ENCODE measurements around the gene RTBDN.

RTBDN gene

GRCh38 chr19:12834566-12834943 is at the start of gene RTBDN:
RTBDN (minus strand) TSS chr19:12834579; CDS start chr19:12829979, 4,600 bp downstream.
- TF ChIP-seq CTCF (IDR thresholded peaks at IDR 0.05; ENCODE audit: control insufficient read depth, insufficient read depth, low read depth, low read length, missing control alignments), result no peak
- no peak for DNase-seq (ENCODE audit: low read depth)
- peak within 1 kb of the TSS; percentile 34 for H3K4me3 ChIP-seq (ENCODE audit: control insufficient read depth, low read depth, low read length)

GRCh38 chr19:12882589-12882988 is 48.2 kb upstream of the RTBDN start:
- no peak for TF ChIP-seq CTCF (IDR thresholded peaks at IDR 0.05; ENCODE audit: control insufficient read depth, insufficient read depth, low read depth, low read length, missing control alignments)
- H3K4me3 ChIP-seq (ENCODE audit: control insufficient read depth, low read depth, low read length), result no peak overlapping the region
- DNase-seq (ENCODE audit: low read depth), result no peak

- peak; percentile 61 for DNase-seq (ENCODE audit: low read depth)
- no peak for TF ChIP-seq CTCF (IDR thresholded peaks at IDR 0.05; ENCODE audit: control insufficient read depth, insufficient read depth, low read depth, low read length, missing control alignments)
- peak within 1 kb of the TSS; percentile 94 for H3K4me3 ChIP-seq (ENCODE audit: control insufficient read depth, low read depth, low read length)
These were observed 46.9 kb upstream of the RTBDN start, which contains the start of gene DNASE2 for GRCh38 chr19:12881172-12881808. DNASE2 (minus strand) TSS chr19:12881449; CDS start chr19:12881375, 74 bp downstream.

DNA sequence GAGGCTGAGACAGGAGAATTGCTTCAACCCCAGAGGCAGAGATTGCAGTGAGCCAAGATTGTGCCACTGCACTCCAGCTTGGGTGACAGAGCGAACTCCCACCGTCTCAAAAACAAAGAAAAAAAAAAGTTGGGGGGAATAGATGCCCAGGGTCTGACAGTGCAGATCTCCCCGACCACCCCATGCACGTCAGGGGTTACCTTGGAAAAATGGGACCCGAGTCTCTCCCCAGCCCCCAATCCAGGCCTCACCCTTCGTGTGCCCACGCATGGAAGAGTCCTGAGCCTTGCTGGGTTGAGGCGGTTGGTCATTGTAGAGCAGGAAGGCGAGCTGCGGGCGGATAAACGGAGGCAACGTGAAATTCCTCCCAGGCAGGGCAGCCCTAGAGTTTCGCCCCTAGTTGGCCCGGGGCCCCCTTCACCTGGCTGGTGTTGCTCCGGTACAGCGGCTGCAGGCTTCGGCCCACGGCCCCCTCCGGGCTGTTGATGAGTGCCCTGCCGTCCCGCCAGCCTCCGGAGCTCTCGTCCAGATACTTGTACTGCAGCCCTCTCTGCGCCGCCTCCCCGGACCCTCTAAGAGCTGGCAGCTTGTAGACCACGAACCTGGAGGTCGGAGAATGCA is 46.3 kb upstream of the RTBDN start:
- TF ChIP-seq CTCF (IDR thresholded peaks at IDR 0.05; ENCODE audit: control insufficient read depth, insufficient read depth, low read depth, low read length, missing control alignments), result no peak
- peak overlapping the region; percentile 94 for H3K4me3 ChIP-seq (ENCODE audit: control insufficient read depth, low read depth, low read length)
- DNase-seq (ENCODE audit: low read depth), result no peak

DNA sequence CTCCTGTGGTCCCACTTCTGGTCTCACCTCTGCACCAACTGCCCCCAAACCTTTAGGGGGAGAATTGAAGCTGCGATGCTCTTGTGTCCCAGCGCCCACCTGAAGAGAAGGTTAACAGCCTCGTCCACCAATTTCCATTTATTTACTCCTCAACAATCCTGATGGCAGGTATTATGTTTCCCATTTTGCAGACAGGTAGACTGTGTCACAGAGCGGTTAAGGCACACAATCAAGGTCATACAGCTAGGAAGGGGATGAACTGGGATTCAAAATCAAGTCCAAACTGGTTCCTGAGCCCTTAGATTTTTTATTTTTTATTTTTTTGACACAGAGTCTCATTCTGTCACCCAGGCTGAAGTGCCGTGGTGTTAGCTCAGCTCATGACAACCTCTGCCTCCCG is 40.7 kb upstream of the RTBDN start:
- DNase-seq (ENCODE audit: low read depth), result no peak
- no peak for TF ChIP-seq CTCF (IDR thresholded peaks at IDR 0.05; ENCODE audit: control insufficient read depth, insufficient read depth, low read depth, low read length, missing control alignments)

DNA sequence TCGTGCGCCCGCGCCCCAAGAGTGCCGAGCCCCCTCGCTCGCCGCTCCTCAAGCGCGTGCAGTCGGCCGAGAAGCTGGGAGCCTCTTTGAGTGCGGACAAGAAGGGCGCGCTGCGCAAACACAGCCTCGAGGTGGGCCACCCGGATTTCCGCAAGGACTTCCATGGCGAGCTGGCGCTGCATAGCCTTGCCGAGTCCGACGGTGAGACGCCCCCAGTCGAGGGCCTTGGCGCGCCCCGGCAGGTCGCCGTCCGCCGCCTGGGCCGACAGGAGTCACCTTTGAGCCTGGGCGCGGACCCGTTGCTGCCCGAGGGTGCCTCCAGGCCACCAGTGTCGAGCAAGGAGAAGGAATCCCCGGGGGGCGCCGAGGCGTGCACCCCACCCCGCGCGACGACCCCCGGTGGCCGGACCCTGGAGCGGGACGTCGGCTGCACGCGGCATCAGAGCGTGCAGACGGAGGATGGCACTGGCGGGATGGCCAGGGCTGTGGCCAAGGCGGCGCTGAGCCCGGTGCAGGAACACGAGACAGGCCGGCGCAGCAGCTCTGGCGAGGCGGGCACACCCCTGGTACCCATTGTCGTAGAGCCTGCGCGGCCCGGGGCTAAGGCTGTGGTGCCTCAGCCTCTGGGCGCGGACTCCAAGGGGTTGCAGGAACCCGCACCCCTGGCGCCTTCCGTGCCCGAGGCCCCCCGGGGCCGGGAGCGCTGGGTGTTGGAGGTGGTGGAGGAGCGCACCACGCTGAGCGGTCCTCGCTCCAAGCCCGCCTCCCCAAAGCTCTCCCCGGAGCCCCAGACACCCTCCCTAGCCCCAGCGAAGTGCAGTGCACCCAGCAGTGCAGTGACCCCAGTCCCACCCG is 39.7 kb upstream of the RTBDN start:
- no peak overlapping the region for H3K4me3 ChIP-seq (ENCODE audit: control insufficient read depth, low read depth, low read length)
- no peak for DNase-seq (ENCODE audit: low read depth)
- TF ChIP-seq CTCF (IDR thresholded peaks at IDR 0.05; ENCODE audit: control insufficient read depth, insufficient read depth, low read depth, low read length, missing control alignments), result no peak

More for the DNA sequence above, 40.7 kb upstream of the RTBDN start:
- no peak overlapping the region for H3K4me3 ChIP-seq (ENCODE audit: control insufficient read depth, low read depth, low read length)
